ENCODE results near the gene TTC21B. TPM values are rescaled to one million over a fixed set of nuclear protein-coding genes. Genes with fewer than 3 reads are reported as not detected.

The TTC21B gene
- total and polyA plus RNA-seq, 10 of the 15 experiments (the other 5 are each of a cell fraction or from before 2014, with no cell fraction given): 2.7 to 22.4 (median 11.3) TPM

DNA sequence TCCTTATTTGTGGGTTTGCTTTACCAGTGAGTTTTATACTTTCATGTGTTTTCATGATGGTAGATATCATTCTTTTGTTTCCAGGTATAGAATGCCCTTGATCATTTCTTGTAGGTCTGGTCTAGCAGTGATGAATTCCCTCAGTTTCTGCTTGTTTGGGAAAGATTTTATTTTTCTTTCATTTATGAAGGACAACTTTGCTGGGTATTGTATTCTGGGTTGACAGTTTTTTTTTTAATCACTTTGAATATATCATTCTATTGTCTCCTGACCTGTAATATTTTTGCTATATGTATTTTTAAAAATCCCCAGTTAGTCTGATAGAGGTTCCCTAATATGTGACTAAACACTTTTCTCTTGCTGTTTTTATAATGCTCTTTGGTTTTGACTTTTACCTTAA is 101.2 kb downstream of the TTC21B start:
- BruUV-seq (replicated peaks): no TSS peak
- H3K4me1 ChIP-seq (ENCODE audit: control insufficient read depth, insufficient read depth, low read length): no peaks in the 10 kb centered on the region
- no peak overlapping the region for H3K4me3 ChIP-seq
- no peak overlapping the region for H3K9ac ChIP-seq (ENCODE audit: control insufficient read depth, insufficient read depth, low read length)
- no peaks in the 10 kb centered on the region for H3K79me2 ChIP-seq (ENCODE audit: control insufficient read depth, insufficient read depth, low read length)
- DNase-seq (ENCODE audit: low read depth, low spot score) (no peak), ATAC-seq (no peak), FAIRE-seq (no peak)
- no peaks in the 10 kb centered on the region for H3K36me3 ChIP-seq (ENCODE audit: control insufficient read depth in 2 of 2, insufficient read depth in 2 of 2, low read length in 1 of 2)
- POLR2A ChIA-PET: no interaction called here
- H3K9me3 ChIP-seq (replicated peaks; ENCODE audit: control insufficient read depth, insufficient read depth, low read length): no peaks in the 10 kb centered on the region; the same call in 2 of the 3 replicates
- in situ Hi-C loops (cut with MboI) (no loop called here), intact Hi-C loops (cut with micrococcal nuclease; ENCODE audit: unreplicated experiment) (no loop called here)
- H3K4me2 ChIP-seq (ENCODE audit: control insufficient read depth, insufficient read depth): no peak overlapping the region
- RAD21 ChIA-PET (ENCODE audit: unreplicated experiment): no interaction called here
- no peaks in the 10 kb centered on the region for H3K27me3 ChIP-seq (replicated peaks in 1 of 2; ENCODE audit: control insufficient read depth in 2 of 2, insufficient read depth in 2 of 2, low read length in 1 of 2)
- SMC1A ChIA-PET (ENCODE audit: uncharacterized antibody, unreplicated experiment): no interaction called here
- no peak overlapping the region for H2AFZ ChIP-seq (ENCODE audit: control insufficient read depth, low read depth, low read length)
- CTCF ChIA-PET: no interaction called here
- no peaks in the 10 kb centered on the region for H4K20me1 ChIP-seq (ENCODE audit: control insufficient read depth, insufficient read depth)
- H3K27ac ChIP-seq (ENCODE audit: control insufficient read depth, insufficient read depth): no peak overlapping the region
- TF ChIP-seq JUND (IDR thresholded peaks at IDR 0.05; ENCODE audit: low read depth, low read length) (no peak), POLR2AphosphoS5 (IDR thresholded peaks at IDR 0.05; ENCODE audit: low read length) (no peak), GATAD2B (conservative IDR thresholded peaks at IDR 0.05; ENCODE audit: low read depth) (no peak), FOXK2 (IDR thresholded peaks at IDR 0.05) (no peak), TCF7 (IDR thresholded peaks at IDR 0.05; ENCODE audit: borderline replicate concordance) (no peak), BCL11A (IDR thresholded peaks at IDR 0.05; ENCODE audit: low read depth, low read length) (no peak), CBX5 (IDR thresholded peaks at IDR 0.05; ENCODE audit: low read depth) (no peak), NKRF (conservative IDR thresholded peaks at IDR 0.05) (no peak), ZNF217 (IDR thresholded peaks at IDR 0.05) (no peak), GABPA (IDR thresholded peaks at IDR 0.05; ENCODE audit: low read depth) (no peak), PAX5 (IDR thresholded peaks at IDR 0.05; ENCODE audit: borderline replicate concordance, low read depth, low read length) (no peak), EGR1 (IDR thresholded peaks at IDR 0.05; ENCODE audit: borderline replicate concordance in 1 of 2, low read depth in 2 of 2, low read length in 2 of 2) (no peak), RUNX3 (IDR thresholded peaks at IDR 0.05; ENCODE audit: low read length) (no peak), ZBED1 (IDR thresholded peaks at IDR 0.05; ENCODE audit: borderline replicate concordance) (no peak), RAD51 (IDR thresholded peaks at IDR 0.05) (no peak)
- TF ChIP-seq, protein P1, sequence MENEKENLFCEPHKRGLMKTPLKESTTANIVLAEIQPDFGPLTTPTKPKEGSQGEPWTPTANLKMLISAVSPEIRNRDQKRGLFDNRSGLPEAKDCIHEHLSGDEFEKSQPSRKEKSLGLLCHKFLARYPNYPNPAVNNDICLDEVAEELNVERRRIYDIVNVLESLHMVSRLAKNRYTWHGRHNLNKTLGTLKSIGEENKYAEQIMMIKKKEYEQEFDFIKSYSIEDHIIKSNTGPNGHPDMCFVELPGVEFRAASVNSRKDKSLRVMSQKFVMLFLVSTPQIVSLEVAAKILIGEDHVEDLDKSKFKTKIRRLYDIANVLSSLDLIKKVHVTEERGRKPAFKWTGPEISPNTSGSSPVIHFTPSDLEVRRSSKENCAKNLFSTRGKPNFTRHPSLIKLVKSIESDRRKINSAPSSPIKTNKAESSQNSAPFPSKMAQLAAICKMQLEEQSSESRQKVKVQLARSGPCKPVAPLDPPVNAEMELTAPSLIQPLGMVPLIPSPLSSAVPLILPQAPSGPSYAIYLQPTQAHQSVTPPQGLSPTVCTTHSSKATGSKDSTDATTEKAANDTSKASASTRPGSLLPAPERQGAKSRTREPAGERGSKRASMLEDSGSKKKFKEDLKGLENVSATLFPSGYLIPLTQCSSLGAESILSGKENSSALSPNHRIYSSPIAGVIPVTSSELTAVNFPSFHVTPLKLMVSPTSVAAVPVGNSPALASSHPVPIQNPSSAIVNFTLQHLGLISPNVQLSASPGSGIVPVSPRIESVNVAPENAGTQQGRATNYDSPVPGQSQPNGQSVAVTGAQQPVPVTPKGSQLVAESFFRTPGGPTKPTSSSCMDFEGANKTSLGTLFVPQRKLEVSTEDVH (IDR thresholded peaks at IDR 0.05; ENCODE audit: low read depth, partially characterized antibody): no peak
- TF ChIP-seq, protein P2, sequence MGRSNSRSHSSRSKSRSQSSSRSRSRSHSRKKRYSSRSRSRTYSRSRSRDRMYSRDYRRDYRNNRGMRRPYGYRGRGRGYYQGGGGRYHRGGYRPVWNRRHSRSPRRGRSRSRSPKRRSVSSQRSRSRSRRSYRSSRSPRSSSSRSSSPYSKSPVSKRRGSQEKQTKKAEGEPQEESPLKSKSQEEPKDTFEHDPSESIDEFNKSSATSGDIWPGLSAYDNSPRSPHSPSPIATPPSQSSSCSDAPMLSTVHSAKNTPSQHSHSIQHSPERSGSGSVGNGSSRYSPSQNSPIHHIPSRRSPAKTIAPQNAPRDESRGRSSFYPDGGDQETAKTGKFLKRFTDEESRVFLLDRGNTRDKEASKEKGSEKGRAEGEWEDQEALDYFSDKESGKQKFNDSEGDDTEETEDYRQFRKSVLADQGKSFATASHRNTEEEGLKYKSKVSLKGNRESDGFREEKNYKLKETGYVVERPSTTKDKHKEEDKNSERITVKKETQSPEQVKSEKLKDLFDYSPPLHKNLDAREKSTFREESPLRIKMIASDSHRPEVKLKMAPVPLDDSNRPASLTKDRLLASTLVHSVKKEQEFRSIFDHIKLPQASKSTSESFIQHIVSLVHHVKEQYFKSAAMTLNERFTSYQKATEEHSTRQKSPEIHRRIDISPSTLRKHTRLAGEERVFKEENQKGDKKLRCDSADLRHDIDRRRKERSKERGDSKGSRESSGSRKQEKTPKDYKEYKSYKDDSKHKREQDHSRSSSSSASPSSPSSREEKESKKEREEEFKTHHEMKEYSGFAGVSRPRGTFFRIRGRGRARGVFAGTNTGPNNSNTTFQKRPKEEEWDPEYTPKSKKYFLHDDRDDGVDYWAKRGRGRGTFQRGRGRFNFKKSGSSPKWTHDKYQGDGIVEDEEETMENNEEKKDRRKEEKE (IDR thresholded peaks at IDR 0.05): no peak

All from GM12878 (cell line).